Parathyroid adenoma (tissue), 2 donors: ENCODE results near the gene NOS1AP.

Experiments
- H2AFZ ChIP-seq: fragments of 300-600 bp; sonication (generic); one replicate; pipeline ENCODE4 v1.7.0; 2017; ENCODE audit warnings: antibody characterized with exemption, mild to moderate bottlenecking
- H3K27ac ChIP-seq: fragments of 300-600 bp; sonication (generic); one replicate; pipeline ENCODE4 v1.7.0; 2017
- H3K27me3 ChIP-seq: fragments of 300-600 bp; sonication (generic); one replicate; pipeline ENCODE4 v1.7.0; 2017; ENCODE audit warnings: low read length; ENCODE audit not compliant: control insufficient read depth, insufficient read depth
- H3K36me3 ChIP-seq: fragments of 300-600 bp; sonication (generic); one replicate; pipeline ENCODE4 v1.7.0; 2017; ENCODE audit warnings: low read length; ENCODE audit not compliant: control insufficient read depth, insufficient read depth
- H3K4me1 ChIP-seq: fragments of 300-600 bp; sonication (generic); one replicate; pipeline ENCODE4 v1.7.0; 2017; ENCODE audit warnings: control low read depth
- H3K4me2 ChIP-seq: fragments of 300-600 bp; sonication (generic); one replicate; pipeline ENCODE4 v1.7.0; 2017; ENCODE audit warnings: low read length
- H3K4me3 ChIP-seq: fragments of 300-600 bp; sonication (generic); one replicate; pipeline ENCODE4 v1.7.0; 2017; ENCODE audit warnings: low read depth, low read length
- H3K79me2 ChIP-seq: fragments of 300-600 bp; sonication (generic); one replicate; pipeline ENCODE4 v1.7.0; 2017; ENCODE audit warnings: control low read depth
- H3K9ac ChIP-seq: fragments of 300-600 bp; sonication (generic); one replicate; pipeline ENCODE4 v1.7.0; 2017; ENCODE audit warnings: mild to moderate bottlenecking
- H3K9me3 ChIP-seq: fragments of 300-600 bp; sonication (generic); one replicate; pipeline ENCODE4 v1.7.0; 2017; ENCODE audit warnings: low read length; ENCODE audit not compliant: control insufficient read depth
- TF ChIP-seq, protein P1 (sequence below): fragments of 300-600 bp; sonication (generic); IDR thresholded peaks from one replicate; pipeline ENCODE4 v1.7.0; 2017; ENCODE audit warnings: antibody characterized with exemption, mild to moderate bottlenecking
- donor health status: primary hyperparathyroidism.

The NOS1AP gene

GRCh38 chr1:162138599-162139181, 69.2 kb downstream of the NOS1AP start:
- no peaks in the 10 kb centered on the region for H3K79me2 ChIP-seq
- H3K27me3 ChIP-seq = no peaks in the 10 kb centered on the region
- no peaks in the 10 kb centered on the region for H3K4me1 ChIP-seq
- H3K9ac ChIP-seq = no peak overlapping the region
- no peak overlapping the region for H2AFZ ChIP-seq
- no peaks in the 10 kb centered on the region for H3K9me3 ChIP-seq
- H3K36me3 ChIP-seq = no peaks in the 10 kb centered on the region
- no peak overlapping the region for H3K27ac ChIP-seq
- H3K4me2 ChIP-seq = no peak overlapping the region
- TF ChIP-seq, protein P1, sequence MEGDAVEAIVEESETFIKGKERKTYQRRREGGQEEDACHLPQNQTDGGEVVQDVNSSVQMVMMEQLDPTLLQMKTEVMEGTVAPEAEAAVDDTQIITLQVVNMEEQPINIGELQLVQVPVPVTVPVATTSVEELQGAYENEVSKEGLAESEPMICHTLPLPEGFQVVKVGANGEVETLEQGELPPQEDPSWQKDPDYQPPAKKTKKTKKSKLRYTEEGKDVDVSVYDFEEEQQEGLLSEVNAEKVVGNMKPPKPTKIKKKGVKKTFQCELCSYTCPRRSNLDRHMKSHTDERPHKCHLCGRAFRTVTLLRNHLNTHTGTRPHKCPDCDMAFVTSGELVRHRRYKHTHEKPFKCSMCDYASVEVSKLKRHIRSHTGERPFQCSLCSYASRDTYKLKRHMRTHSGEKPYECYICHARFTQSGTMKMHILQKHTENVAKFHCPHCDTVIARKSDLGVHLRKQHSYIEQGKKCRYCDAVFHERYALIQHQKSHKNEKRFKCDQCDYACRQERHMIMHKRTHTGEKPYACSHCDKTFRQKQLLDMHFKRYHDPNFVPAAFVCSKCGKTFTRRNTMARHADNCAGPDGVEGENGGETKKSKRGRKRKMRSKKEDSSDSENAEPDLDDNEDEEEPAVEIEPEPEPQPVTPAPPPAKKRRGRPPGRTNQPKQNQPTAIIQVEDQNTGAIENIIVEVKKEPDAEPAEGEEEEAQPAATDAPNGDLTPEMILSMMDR = no peak
- no peak overlapping the region for H3K4me3 ChIP-seq

- H3K27me3 ChIP-seq = no peaks in the 10 kb centered on the region
- no peaks in the 10 kb centered on the region for H3K4me1 ChIP-seq
- no peaks in the 10 kb centered on the region for H3K79me2 ChIP-seq
- H3K9ac ChIP-seq = no peak overlapping the region
- H2AFZ ChIP-seq = no peak overlapping the region
- TF ChIP-seq, protein P1 = no peak
- no peak overlapping the region for H3K4me2 ChIP-seq
- H3K9me3 ChIP-seq = no peaks in the 10 kb centered on the region
- H3K27ac ChIP-seq = no peak overlapping the region
- H3K36me3 ChIP-seq = no peaks in the 10 kb centered on the region
- H3K4me3 ChIP-seq = no peak overlapping the region
Observed at GRCh38 chr1:162139211-162139610, 69.7 kb downstream of the NOS1AP start.

DNA sequence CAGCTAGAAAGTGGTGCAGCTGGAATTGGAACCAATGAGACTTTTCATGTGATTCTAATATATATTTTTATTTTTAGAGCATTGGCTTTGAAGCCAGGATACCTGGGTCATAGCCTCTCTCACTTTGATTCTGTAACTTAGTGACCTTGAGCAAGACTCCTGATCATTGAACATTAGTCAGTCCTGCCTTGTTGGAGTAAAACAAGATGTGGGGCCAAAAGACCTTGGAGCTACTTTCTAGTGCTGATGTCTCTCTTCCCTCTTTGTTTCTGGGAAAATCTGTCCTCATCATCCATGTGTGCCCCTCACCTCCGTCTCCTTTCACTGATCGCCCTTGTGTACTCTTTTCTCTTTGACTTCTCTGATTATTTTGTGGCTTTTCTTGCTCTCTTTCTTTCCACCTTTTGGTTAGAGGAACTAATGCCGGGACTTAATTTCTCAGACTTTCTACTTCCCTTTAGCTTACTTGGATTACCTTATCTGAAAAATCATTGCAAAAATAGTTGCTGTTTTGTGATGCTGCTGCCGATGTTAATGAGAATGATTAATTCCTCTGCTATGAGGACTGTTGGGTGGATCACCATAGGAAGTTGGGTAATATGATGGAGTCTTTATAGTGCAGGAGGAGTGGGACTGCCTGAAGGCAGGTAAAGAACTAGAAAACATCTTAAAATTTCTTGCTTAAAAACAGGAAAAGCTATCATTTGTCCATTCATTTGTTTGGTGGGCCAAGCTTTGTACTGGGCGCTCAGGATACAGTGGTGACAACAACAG, 72.0 kb downstream of the NOS1AP start:
- H3K4me1 ChIP-seq = peaks cover 2% of the 10 kb centered on the region
- H3K36me3 ChIP-seq = no peaks in the 10 kb centered on the region
- no peaks in the 10 kb centered on the region for H3K9me3 ChIP-seq
- H2AFZ ChIP-seq = no peak overlapping the region
- no peaks in the 10 kb centered on the region for H3K79me2 ChIP-seq
- H3K4me2 ChIP-seq = no peak overlapping the region
- no peak overlapping the region for H3K9ac ChIP-seq
- TF ChIP-seq, protein P1 = no peak
- no peak overlapping the region for H3K27ac ChIP-seq
- no peaks in the 10 kb centered on the region for H3K27me3 ChIP-seq
- no peak overlapping the region for H3K4me3 ChIP-seq

- H3K36me3 ChIP-seq = no peaks in the 10 kb centered on the region
- H3K4me3 ChIP-seq = no peak overlapping the region
- H2AFZ ChIP-seq = no peak overlapping the region
- TF ChIP-seq, protein P1 = no peak
- H3K27me3 ChIP-seq = no peaks in the 10 kb centered on the region
- no peaks in the 10 kb centered on the region for H3K9me3 ChIP-seq
- H3K4me1 ChIP-seq = peaks cover 2% of the 10 kb centered on the region
- no peaks in the 10 kb centered on the region for H3K79me2 ChIP-seq
- H3K4me2 ChIP-seq = no peak overlapping the region
- no peak overlapping the region for H3K27ac ChIP-seq
- H3K9ac ChIP-seq = no peak overlapping the region
Observed at GRCh38 chr1:162142968-162143367, 73.5 kb downstream of the NOS1AP start.
